Progenitor cell of endocrine pancreas (in vitro differentiated cells): Measurements from ENCODE around the gene PLIN3. TPM values are rescaled to one million over a fixed set of nuclear protein-coding genes. Genes with fewer than 3 reads are reported as not detected.
A peak's percentile ranks its signal among the peaks of the same experiment; 100 is the strongest.

Experiments used
- DNase-seq: peaks from one replicate; pipeline ENCODE4 v3.0.0; 2021; ENCODE audit warnings: low spot score; ENCODE audit not compliant: unreplicated experiment
- H3K27ac Mint-ChIP-seq: 2 replicates; pipeline ENCODE4 v1.8.0; 2021; ENCODE audit warnings: mild to moderate bottlenecking, moderate library complexity, mixed read lengths
- H3K27me3 Mint-ChIP-seq: 2 replicates; pipeline ENCODE4 v1.8.0; 2021; ENCODE audit warnings: mixed read lengths
- H3K36me3 Mint-ChIP-seq: 2 replicates; pipeline ENCODE4 v1.8.0; 2022; ENCODE audit warnings: mixed read lengths; ENCODE audit not compliant: insufficient read depth
- H3K4me1 Mint-ChIP-seq: 2 replicates; pipeline ENCODE4 v1.8.0; 2021; ENCODE audit warnings: low read depth, mixed read lengths
- H3K4me3 Mint-ChIP-seq: 2 replicates; pipeline ENCODE4 v1.8.0; 2021; ENCODE audit warnings: low read depth, mild to moderate bottlenecking, moderate library complexity, mixed read lengths
- H3K9me3 Mint-ChIP-seq: 2 replicates; pipeline ENCODE4 v1.8.0; 2021; ENCODE audit warnings: low read depth, mixed read lengths
- total RNA-seq: library from RNA; stranded (reverse); gene quantifications from 2 replicates; pipeline ENCODE4 v1.2.1, GENCODE V29; 2021
- TF ChIP-seq, protein P1 (sequence below): fragments of 200-600 bp; sonication (generic); IDR thresholded peaks from one replicate; pipeline ENCODE4 v1.5.0; 2021; ENCODE audit warnings: antibody characterized with exemption, mild to moderate bottlenecking; ENCODE audit not compliant: unreplicated experiment

The PLIN3 gene
- total RNA-seq, 1 donor from 2014 or later = 43.6 TPM

GRCh38 chr19:4911786-4912672 lies 44.6 kb upstream of the PLIN3 start:
- peak overlapping the region; percentile 80 for H3K4me3 Mint-ChIP-seq
- no peaks in the 10 kb centered on the region for H3K9me3 Mint-ChIP-seq
- peak overlapping the region; percentile 41 for H3K27ac Mint-ChIP-seq
- peak; percentile 36 for DNase-seq
- TF ChIP-seq, protein P1, sequence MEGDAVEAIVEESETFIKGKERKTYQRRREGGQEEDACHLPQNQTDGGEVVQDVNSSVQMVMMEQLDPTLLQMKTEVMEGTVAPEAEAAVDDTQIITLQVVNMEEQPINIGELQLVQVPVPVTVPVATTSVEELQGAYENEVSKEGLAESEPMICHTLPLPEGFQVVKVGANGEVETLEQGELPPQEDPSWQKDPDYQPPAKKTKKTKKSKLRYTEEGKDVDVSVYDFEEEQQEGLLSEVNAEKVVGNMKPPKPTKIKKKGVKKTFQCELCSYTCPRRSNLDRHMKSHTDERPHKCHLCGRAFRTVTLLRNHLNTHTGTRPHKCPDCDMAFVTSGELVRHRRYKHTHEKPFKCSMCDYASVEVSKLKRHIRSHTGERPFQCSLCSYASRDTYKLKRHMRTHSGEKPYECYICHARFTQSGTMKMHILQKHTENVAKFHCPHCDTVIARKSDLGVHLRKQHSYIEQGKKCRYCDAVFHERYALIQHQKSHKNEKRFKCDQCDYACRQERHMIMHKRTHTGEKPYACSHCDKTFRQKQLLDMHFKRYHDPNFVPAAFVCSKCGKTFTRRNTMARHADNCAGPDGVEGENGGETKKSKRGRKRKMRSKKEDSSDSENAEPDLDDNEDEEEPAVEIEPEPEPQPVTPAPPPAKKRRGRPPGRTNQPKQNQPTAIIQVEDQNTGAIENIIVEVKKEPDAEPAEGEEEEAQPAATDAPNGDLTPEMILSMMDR = peak; percentile 57
- peaks cover 21% of the 10 kb centered on the region for H3K4me1 Mint-ChIP-seq
- no peaks in the 10 kb centered on the region for H3K27me3 Mint-ChIP-seq
- peaks cover 5% of the 10 kb centered on the region for H3K36me3 Mint-ChIP-seq

GRCh38 chr19:4911314-4911713 lies 43.8 kb upstream of the PLIN3 start:
- H3K4me1 Mint-ChIP-seq = peaks cover 21% of the 10 kb centered on the region

DNA sequence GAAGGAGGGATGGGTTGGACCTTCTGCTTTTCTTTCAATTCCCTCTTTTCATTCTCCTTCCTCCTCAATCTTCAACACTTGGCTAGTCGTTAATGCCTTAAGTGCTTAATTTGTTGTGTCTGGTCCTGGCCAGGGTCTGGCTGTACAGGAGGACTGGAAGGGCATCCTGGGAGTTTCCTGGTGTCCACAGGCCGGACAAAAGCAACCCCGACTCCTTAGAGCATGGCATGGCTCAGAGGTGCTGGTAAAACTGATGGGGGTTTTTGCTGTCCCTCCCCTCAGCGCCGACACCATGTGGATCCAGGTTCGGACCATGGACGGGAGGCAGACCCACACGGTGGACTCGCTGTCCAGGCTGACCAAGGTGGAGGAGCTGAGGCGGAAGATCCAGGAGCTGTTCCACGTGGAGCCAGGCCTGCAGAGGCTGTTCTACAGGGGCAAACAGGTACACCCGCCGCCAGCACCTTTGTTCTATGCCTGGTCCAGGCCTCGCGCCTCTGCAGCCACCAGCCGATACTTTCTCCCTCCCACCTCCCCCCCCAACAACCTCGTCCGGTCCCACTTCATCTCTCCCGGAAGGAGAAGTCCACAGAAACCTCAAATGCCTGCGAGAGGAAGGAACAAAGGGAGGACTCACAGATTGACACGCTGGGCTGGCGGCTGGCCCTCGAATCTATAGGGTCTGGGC lies 43.3 kb upstream of the PLIN3 start:
- no peaks in the 10 kb centered on the region for H3K9me3 Mint-ChIP-seq
- peak overlapping the region; percentile 80 for H3K4me3 Mint-ChIP-seq
- peaks cover 21% of the 10 kb centered on the region for H3K4me1 Mint-ChIP-seq
- peak overlapping the region; percentile 86 for H3K27ac Mint-ChIP-seq
- TF ChIP-seq, protein P1 = no peak
- no peaks in the 10 kb centered on the region for H3K27me3 Mint-ChIP-seq
- no peak for DNase-seq
- peaks cover 2% of the 10 kb centered on the region for H3K36me3 Mint-ChIP-seq

More at GRCh38 chr19:4911314-4911713, 43.8 kb upstream of the PLIN3 start:
- no peak for DNase-seq
- TF ChIP-seq, protein P1 = no peak
- H3K27me3 Mint-ChIP-seq = no peaks in the 10 kb centered on the region
- peak overlapping the region; percentile 41 for H3K27ac Mint-ChIP-seq
- H3K36me3 Mint-ChIP-seq = peaks cover 2% of the 10 kb centered on the region
- no peaks in the 10 kb centered on the region for H3K9me3 Mint-ChIP-seq
- H3K4me3 Mint-ChIP-seq = peak overlapping the region; percentile 80

- TF ChIP-seq, protein P1 = no peak
- H3K27ac Mint-ChIP-seq = no peak overlapping the region
- peaks cover 21% of the 10 kb centered on the region for H3K4me1 Mint-ChIP-seq
- peak; percentile 80 for DNase-seq
- no peaks in the 10 kb centered on the region for H3K27me3 Mint-ChIP-seq
- no peaks in the 10 kb centered on the region for H3K9me3 Mint-ChIP-seq
- H3K36me3 Mint-ChIP-seq = peaks cover 2% of the 10 kb centered on the region
- peak overlapping the region; percentile 80 for H3K4me3 Mint-ChIP-seq
Measured at GRCh38 chr19:4909897-4910593, 42.6 kb upstream of the PLIN3 start.
